B cell (primary cell): ENCODE results near the gene ZDHHC7. TPM values are rescaled to one million over a fixed set of nuclear protein-coding genes. Genes with fewer than 3 reads are reported as not detected.

ENCODE experiments used
- ATAC-seq: fragments of 200-7000 bp; cut with Tn5 transposase; one replicate; pipeline ENCODE4 v1.10.0; 2021; ENCODE audit warnings: low read depth, mild to moderate bottlenecking, moderate number of reproducible peaks, moderate library complexity
- CTCF ChIA-PET: fragments of 350-600 bp; sonication (Branson Sonifier 250); formaldehyde crosslinking; loops from one replicate; lab custom pipeline; 2021; ENCODE audit warnings: antibody characterized with exemption, inconsistent platforms; lab: Charles Lee
- POLR2A ChIA-PET: fragments of 350-600 bp; sonication (Branson Sonifier 250); formaldehyde crosslinking; loops from one replicate; lab custom pipeline; 2021; ENCODE audit warnings: antibody characterized with exemption; lab: Charles Lee
- DNase-seq: peaks from one replicate; pipeline ENCODE4 v3.0.0; 2013
- H2AFZ ChIP-seq: 2 replicates; pipeline ENCODE4 v1.6.1; 2012; ENCODE audit warnings: mild to moderate bottlenecking, low read depth, low read length; ENCODE audit not compliant: insufficient read depth, poor library complexity, severe bottlenecking
- H3K27ac ChIP-seq, 2 donors: 1 replicate in 1 of 2; 2 replicates in 1 of 2; pipeline ENCODE4 v1.5.1; 2012 to 2013; ENCODE audit warnings: low read length in 2 of 2, mild to moderate bottlenecking in 2 of 2, moderate library complexity in 1 of 2
- H3K27me3 ChIP-seq, 4 experiments: fragments of 200-600 bp in 1 of 4; sonication (generic) in 1 of 4; replicated peaks in 1 of 4; 1 replicate in 2 of 4; 2 replicates in 2 of 4; pipeline versions ENCODE4 v1.6.1 to v1.7.0; 2013 to 2016; ENCODE audit warnings: low read length in 3 of 4, mild to moderate bottlenecking in 2 of 4, mixed read lengths in 1 of 4, moderate library complexity in 1 of 4; ENCODE audit not compliant: insufficient read depth in 4 of 4, control insufficient read depth in 3 of 4; ENCODE audit errors: control extremely low read depth in 1 of 4
- H3K36me3 ChIP-seq, 2 experiments: replicated peaks in 1 of 2; 1 replicate in 1 of 2; 2 replicates in 1 of 2; pipeline versions ENCODE4 v1.6.1 to v1.7.1; 2013; ENCODE audit warnings: low read length in 1 of 2; ENCODE audit not compliant: insufficient read depth in 2 of 2, control insufficient read depth in 1 of 2; ENCODE audit errors: control extremely low read depth in 1 of 2, extremely low read depth in 1 of 2
- H3K4me1 ChIP-seq, 2 donors: fragments of 200-600 bp in 1 of 2; sonication (generic) in 1 of 2; 1 replicate in 1 of 2; 2 replicates in 1 of 2; pipeline versions ENCODE4 v1.5.1 to v1.6.1; 2013 to 2017; ENCODE audit warnings: low read length in 2 of 2; ENCODE audit not compliant: control insufficient read depth in 2 of 2, insufficient read depth in 2 of 2
- H3K4me2 ChIP-seq: replicated peaks from 2 replicates; pipeline ENCODE3; 2012; ENCODE audit warnings: mild to moderate bottlenecking, low read depth, low read length; ENCODE audit not compliant: poor library complexity, severe bottlenecking
- H3K4me3 ChIP-seq, 5 experiments: fragments of 200-600 bp in 1 of 5; sonication (generic) in 1 of 5; 1 replicate in 3 of 5; 2 replicates in 2 of 5; pipeline versions ENCODE4 v1.5.1 to v1.7.0; 2011 to 2016; ENCODE audit warnings: low read length in 4 of 5, mild to moderate bottlenecking in 4 of 5, low read depth in 2 of 5, control low read depth in 1 of 5, moderate library complexity in 1 of 5; ENCODE audit not compliant: insufficient read depth in 1 of 5; ENCODE audit errors: control extremely low read depth in 1 of 5, extremely low read depth in 1 of 5
- H3K79me2 ChIP-seq: fragments of 200-600 bp; sonication (generic); one replicate; pipeline ENCODE4 v1.6.0; 2016; ENCODE audit warnings: low read length; ENCODE audit not compliant: control insufficient read depth, insufficient read depth
- H3K9ac ChIP-seq: fragments of 200-600 bp; sonication (generic); 2 replicates; pipeline ENCODE4 v1.6.1; 2017; ENCODE audit warnings: mild to moderate bottlenecking, low read length, moderate library complexity
- H3K9me3 ChIP-seq, 3 donors: one replicate each; pipeline versions ENCODE4 v1.6.1 to v1.7.1; 2013; ENCODE audit warnings: low read length in 2 of 3; ENCODE audit not compliant: control insufficient read depth in 2 of 3, insufficient read depth in 1 of 3; ENCODE audit errors: control extremely low read depth in 1 of 3
- H4K20me1 ChIP-seq: 2 replicates; pipeline ENCODE4 v1.6.0; 2012; ENCODE audit warnings: mild to moderate bottlenecking, low read length; ENCODE audit not compliant: insufficient read depth, control insufficient read depth, poor library complexity, severe bottlenecking
- H3K27ac Mint-ChIP-seq: one replicate; pipeline ENCODE4 v1.8.0; 2021; ENCODE audit warnings: mixed read lengths
- H3K27me3 Mint-ChIP-seq: one replicate; pipeline ENCODE4 v1.8.0; 2021; ENCODE audit warnings: mixed read lengths
- H3K4me1 Mint-ChIP-seq: one replicate; pipeline ENCODE4 v1.8.0; 2021; ENCODE audit warnings: mixed read lengths
- H3K4me3 Mint-ChIP-seq: one replicate; pipeline ENCODE4 v1.8.0; 2021; ENCODE audit warnings: mixed read lengths
- H3K9me3 Mint-ChIP-seq: one replicate; pipeline ENCODE4 v1.8.0; 2022; ENCODE audit warnings: mixed read lengths; ENCODE audit not compliant: insufficient read depth
- EZH2 ChIP-seq: IDR thresholded peaks from 2 replicates; pipeline ENCODE4 v1.6.1; 2012; ENCODE audit warnings: borderline replicate concordance, low read depth, mild to moderate bottlenecking, moderate library complexity, low read length; ENCODE audit not compliant: insufficient read depth, poor library complexity, severe bottlenecking
- whole genome bisulfite sequencing: methylation state at CpG from one replicate; pipeline ENCODE4 v1.1.5; 2013; ENCODE audit warnings: missing lambda C conversion rate; ENCODE audit not compliant: insufficient coverage; 5-methylcytosine and 5-hydroxymethylcytosine counted together
- intact Hi-C: fragments of 100-400 bp; cut with micrococcal nuclease; formaldehyde crosslinking; loops from one replicate; pipeline ENCODE4 v1.10.0; 2022
- polyA plus RNA-seq: library from polyadenylated mRNA; depleted of rRNA; stranded (reverse); fragments of >200 nt; gene quantifications from 2 replicates; pipeline ENCODE4 v1.2.3, GENCODE V29; 2012
- total RNA-seq, 2 donors: library from RNA; stranded (reverse); fragments of 120-200 nt in 1 of 2; gene quantifications; 1 replicate in 1 of 2; 2 replicates in 1 of 2; pipeline versions ENCODE4 v1.2.3 to v1.2.4, GENCODE V29; 2013 to 2022
- TF ChIP-seq, protein P1 (sequence below): fragments of 200-600 bp; IDR thresholded peaks from one replicate; pipeline ENCODE4 v1.8.0; 2022; ENCODE audit warnings: antibody characterized with exemption, mild to moderate bottlenecking

The ZDHHC7 gene
- total and polyA plus RNA-seq, 2 donors (not counting 1 experiment from before 2014, with no cell fraction given): 25.2 to 36.1 TPM

- Histone ChIP-seq H3K36me3 (no peaks in the 10 kb centered on the region), H3K4me1 (peaks cover 0 to 21% of the 10 kb centered on the region in 2 donors), H3K9me3 (peaks cover 0 to 8% (median 0%) of the 10 kb centered on the region in 3 donors), H4K20me1 (no peaks in the 10 kb centered on the region), H2AFZ (no peak overlapping the region), H3K4me2 (no peak overlapping the region), H3K27me3 (peaks cover 0 to 14% (median 4%) of the 10 kb centered on the region in 4 experiments), H3K4me3 (no peak overlapping the region), H3K27ac (no peak overlapping the region), H3K79me2 (no peaks in the 10 kb centered on the region), H3K9ac (no peak overlapping the region)
- H3K4me1 Mint-ChIP-seq: peaks cover 12% of the 10 kb centered on the region
- CTCF ChIA-PET: interaction anchor here (6.4 kb wide), 1 partner anchor 196 kb away, joined by 138 read pairs; no protein-coding TSS in a partner anchor
- H3K27me3 Mint-ChIP-seq: peaks cover 17% of the 10 kb centered on the region
- TF ChIP-seq, protein P1, sequence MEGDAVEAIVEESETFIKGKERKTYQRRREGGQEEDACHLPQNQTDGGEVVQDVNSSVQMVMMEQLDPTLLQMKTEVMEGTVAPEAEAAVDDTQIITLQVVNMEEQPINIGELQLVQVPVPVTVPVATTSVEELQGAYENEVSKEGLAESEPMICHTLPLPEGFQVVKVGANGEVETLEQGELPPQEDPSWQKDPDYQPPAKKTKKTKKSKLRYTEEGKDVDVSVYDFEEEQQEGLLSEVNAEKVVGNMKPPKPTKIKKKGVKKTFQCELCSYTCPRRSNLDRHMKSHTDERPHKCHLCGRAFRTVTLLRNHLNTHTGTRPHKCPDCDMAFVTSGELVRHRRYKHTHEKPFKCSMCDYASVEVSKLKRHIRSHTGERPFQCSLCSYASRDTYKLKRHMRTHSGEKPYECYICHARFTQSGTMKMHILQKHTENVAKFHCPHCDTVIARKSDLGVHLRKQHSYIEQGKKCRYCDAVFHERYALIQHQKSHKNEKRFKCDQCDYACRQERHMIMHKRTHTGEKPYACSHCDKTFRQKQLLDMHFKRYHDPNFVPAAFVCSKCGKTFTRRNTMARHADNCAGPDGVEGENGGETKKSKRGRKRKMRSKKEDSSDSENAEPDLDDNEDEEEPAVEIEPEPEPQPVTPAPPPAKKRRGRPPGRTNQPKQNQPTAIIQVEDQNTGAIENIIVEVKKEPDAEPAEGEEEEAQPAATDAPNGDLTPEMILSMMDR: no peak
- no peak for TF ChIP-seq EZH2
- H3K27ac Mint-ChIP-seq: no peak overlapping the region
- DNase-seq (no peak), ATAC-seq (no peak)
- no peak overlapping the region for H3K4me3 Mint-ChIP-seq
- POLR2A ChIA-PET: no interaction called here
- WGBS: 71% methylated on average over 6 of the region's 10 CpGs
- intact Hi-C loops: no loop called here
- H3K9me3 Mint-ChIP-seq: no peaks in the 10 kb centered on the region
Observed at GRCh38 chr16:84949772-84950436, 61.4 kb downstream of the ZDHHC7 start.

- CTCF ChIA-PET: interaction anchor here (6.4 kb wide), 1 partner anchor 195 kb away, joined by 138 read pairs; no protein-coding TSS in a partner anchor
- 23% methylated on average over 10 of the region's 10 CpGs for WGBS
- intact Hi-C loops: no loop called here
Observed at GRCh38 chr16:84948851-84949610, 62.3 kb downstream of the ZDHHC7 start.

More at GRCh38 chr16:84948851-84949610, 62.3 kb downstream of the ZDHHC7 start:
- Histone ChIP-seq H3K27ac (no peak overlapping the region), H3K9ac (no peak overlapping the region), H4K20me1 (no peaks in the 10 kb centered on the region), H3K4me3 (no peak overlapping the region), H2AFZ (no peak overlapping the region), H3K9me3 (peaks cover 0 to 8% (median 0%) of the 10 kb centered on the region in 3 donors), H3K4me1 (peaks cover 0 to 21% of the 10 kb centered on the region in 2 donors), H3K4me2 (no peak overlapping the region), H3K79me2 (no peaks in the 10 kb centered on the region), H3K27me3 (peaks cover 0 to 14% (median 4%) of the 10 kb centered on the region in 4 experiments), H3K36me3 (no peaks in the 10 kb centered on the region)
- TF ChIP-seq, protein P1: no peak
- no peak for TF ChIP-seq EZH2
- Mint-ChIP-seq H3K27ac (no peak overlapping the region), H3K4me1 (peaks cover 12% of the 10 kb centered on the region), H3K27me3 (peaks cover 25% of the 10 kb centered on the region), H3K4me3 (no peak overlapping the region), H3K9me3 (no peaks in the 10 kb centered on the region)
- ATAC-seq (no peak), DNase-seq (no peak)
- POLR2A ChIA-PET: no interaction called here
